K562 (cell line): Measurements from ENCODE around the gene MBOAT2. TPM values are rescaled to one million over a fixed set of nuclear protein-coding genes. Genes with fewer than 3 reads are reported as not detected.

Experiments
- ATAC-seq: fragments of 200-7000 bp; cut with Tn5 transposase; 3 replicates; pipeline ENCODE4 v1.9.1; 2020; ENCODE audit warnings: moderate library complexity
- BruUV-seq: library from RNA; stranded (reverse); fragments of 400-500 nt; replicated peaks from 2 replicates; lab custom pipeline; 2021; lab: Mats Ljungman, UMichigan
- CTCF ChIA-PET: fragments of 300-600 bp; formaldehyde crosslinking; extraction: SDS; loops from one replicate; lab custom pipeline; 2021; ENCODE audit warnings: low intra/inter-chr PET ratio; lab: Yijun Ruan, JAX
- POLR2A ChIA-PET: fragments of 300-600, 350-650 bp; sonication (Branson Sonifier 250); formaldehyde crosslinking; extraction: SDS; loops from one replicate; lab custom pipeline; 2021; ENCODE audit warnings: antibody characterized with exemption, inconsistent platforms; lab: Yijun Ruan, JAX
- DNase-seq, 4 experiments: peaks; one replicate each; pipeline versions ENCODE4 v3.0.0 to v3.0.0-alpha.2; 2011 to 2018; ENCODE audit warnings: low spot score in 3 of 4, mixed read lengths in 3 of 4; ENCODE audit errors: extremely low read depth in 1 of 4
- FAIRE-seq: peaks from 2 replicates; lab custom pipeline; 2011; peaks lifted over from hg19 to GRCh38; lab: Jason Lieb, UNC
- H2AFZ ChIP-seq: 2 replicates; pipeline ENCODE4 v1.6.0; 2011; ENCODE audit warnings: low read depth, low read length, control low read depth, inconsistent platforms
- H3K27ac ChIP-seq: fragments of 200-600 bp; 3 replicates; pipeline ENCODE4 v1.8.0; 2011; ENCODE audit warnings: low read depth, mild to moderate bottlenecking, control low read depth, inconsistent platforms, low read length, moderate library complexity, mixed read lengths; ENCODE audit errors: extremely low read depth
- H3K27me3 ChIP-seq, 2 experiments: fragments of 300-600 bp in 1 of 2; 2 replicates in 1 of 2; 3 replicates in 1 of 2; pipeline versions ENCODE4 v1.6.0 to v1.8.0; 2011; ENCODE audit warnings: inconsistent platforms in 2 of 2, low read length in 2 of 2, mild to moderate bottlenecking in 1 of 2, mixed read lengths in 1 of 2, moderate library complexity in 1 of 2; ENCODE audit not compliant: control insufficient read depth in 2 of 2, insufficient read depth in 2 of 2
- H3K36me3 ChIP-seq: fragments of 300-600 bp; 3 replicates; pipeline ENCODE4 v1.8.0; 2011; ENCODE audit warnings: mild to moderate bottlenecking, low read length, inconsistent platforms; ENCODE audit not compliant: control insufficient read depth, insufficient read depth
- H3K4me1 ChIP-seq, 2 experiments: fragments of 200-600 bp in 1 of 2; replicated peaks in 1 of 2; 2 replicates in 1 of 2; 3 replicates in 1 of 2; pipeline versions ENCODE4 v1.5.1 to v1.8.0; 2011; ENCODE audit warnings: inconsistent platforms in 2 of 2, low read length in 2 of 2, mild to moderate bottlenecking in 1 of 2, mixed read lengths in 1 of 2, moderate library complexity in 1 of 2; ENCODE audit not compliant: control insufficient read depth in 2 of 2, insufficient read depth in 2 of 2
- H3K4me2 ChIP-seq: 2 replicates; pipeline ENCODE4 v1.6.1; 2011; ENCODE audit warnings: low read length, control low read depth, inconsistent platforms, mixed read lengths; ENCODE audit not compliant: insufficient read depth
- H3K4me3 ChIP-seq: fragments of 200-600 bp; sonication (generic), shearing (Covaris generic); 2 replicates; pipeline ENCODE4 v1.5.1; 2016; ENCODE audit warnings: control low read depth, inconsistent platforms
- H3K79me2 ChIP-seq: fragments of 200-600 bp; 3 replicates; pipeline ENCODE4 v1.8.0; 2011; ENCODE audit warnings: low read length, inconsistent platforms; ENCODE audit not compliant: control insufficient read depth, insufficient read depth
- H3K9ac ChIP-seq, 2 experiments: 2 replicates each; pipeline versions ENCODE4 v1.6.0 to v1.6.1; 2011; ENCODE audit warnings: low read depth in 2 of 2, low read length in 2 of 2, control low read depth in 1 of 2, inconsistent platforms in 1 of 2, mild to moderate bottlenecking in 1 of 2, mixed read lengths in 1 of 2; ENCODE audit not compliant: insufficient read depth in 1 of 2
- H3K9me1 ChIP-seq: one replicate; pipeline ENCODE4 v1.6.0; 2011; ENCODE audit warnings: inconsistent platforms, mild to moderate bottlenecking, low read length, moderate library complexity; ENCODE audit not compliant: control insufficient read depth, insufficient read depth
- H3K9me3 ChIP-seq: replicated peaks from 2 replicates; pipeline ENCODE4 v1.5.1; 2011; ENCODE audit warnings: low read depth, low read length, inconsistent platforms; ENCODE audit not compliant: control insufficient read depth, insufficient read depth
- H4K20me1 ChIP-seq: replicated peaks from 2 replicates; pipeline ENCODE4 v1.6.1; 2011; ENCODE audit warnings: low read length, inconsistent platforms, mixed read lengths; ENCODE audit not compliant: control insufficient read depth, insufficient read depth
- WGBS: fragments of 100-300 bp; shearing (Covaris generic); methylation state at CpG from one replicate; pipeline ENCODE4 v1.1.6; 2016; ENCODE audit warnings: low coverage, mixed read lengths; ENCODE audit not compliant: insufficient coverage; ENCODE audit errors: missing lambda C conversion rate; 5-methylcytosine and 5-hydroxymethylcytosine counted together
- in situ Hi-C: fragments of 300-500 bp; cut with MboI; formaldehyde crosslinking; loops from 4 replicates; pipeline ENCODE4 v1.15.0; 2018; ENCODE audit warnings: inconsistent platforms, mixed read lengths
- intact Hi-C: fragments of 100-400 bp; cut with micrococcal nuclease; formaldehyde crosslinking; loops from 2 replicates; pipeline ENCODE4 v1.14.2; 2022
- polyA plus RNA-seq, 8 experiments: library from polyadenylated mRNA; depleted of rRNA in 4 of 8; stranded (reverse) in 5 of 8; unstranded in 3 of 8; fragments of >200 nt; fragmentation: Nextera tagmentation in 2 of 8; fragmentation: Illumina TruSeq in 1 of 8; extraction: Ambion mirVana in 2 of 8; extraction: Trizol in 1 of 8; gene quantifications; 2 replicates each; pipeline versions ENCODE4 v1.2.1 to v1.2.3, GENCODE V29; 2011 to 2014; ENCODE audit warnings: inconsistent platforms in 1 of 8, missing spikeins in 1 of 8
- total RNA-seq, 7 experiments: library from RNA; depleted of rRNA in 6 of 7; stranded (reverse); fragments of >200 nt in 6 of 7; fragmentation: Illumina TruSeq in 2 of 7; extraction: Trizol in 2 of 7; gene quantifications; 2 replicates each; pipeline versions ENCODE4 v1.2.1 to v1.2.3, GENCODE V29; 2011 to 2021; ENCODE audit warnings: low replicate concordance in 1 of 7
- TF ChIP-seq, protein P1 (sequence below), 2 experiments: fragments of 450-650 bp in 1 of 2; sonication (generic) in 1 of 2; formaldehyde crosslinking in 1 of 2; IDR thresholded peaks; 2 replicates each; pipeline versions ENCODE4 v1.7.1 to v1.9.0; 2016 to 2022; ENCODE audit warnings: inconsistent platforms in 1 of 2, mild to moderate bottlenecking in 1 of 2, missing genetic modification reagents in 1 of 2
- TF ChIP-seq, protein P2 (sequence below): fragments of 450-650 bp; IDR thresholded peaks from 2 replicates; pipeline ENCODE4 v1.6.1; 2016; ENCODE audit warnings: borderline replicate concordance

Gene MBOAT2
- total and polyA plus RNA-seq, 9 of the 15 experiments (the other 6 are each of a cell fraction or from before 2014, with no cell fraction given): 8.4 to 122 (median 27.6) TPM

DNA sequence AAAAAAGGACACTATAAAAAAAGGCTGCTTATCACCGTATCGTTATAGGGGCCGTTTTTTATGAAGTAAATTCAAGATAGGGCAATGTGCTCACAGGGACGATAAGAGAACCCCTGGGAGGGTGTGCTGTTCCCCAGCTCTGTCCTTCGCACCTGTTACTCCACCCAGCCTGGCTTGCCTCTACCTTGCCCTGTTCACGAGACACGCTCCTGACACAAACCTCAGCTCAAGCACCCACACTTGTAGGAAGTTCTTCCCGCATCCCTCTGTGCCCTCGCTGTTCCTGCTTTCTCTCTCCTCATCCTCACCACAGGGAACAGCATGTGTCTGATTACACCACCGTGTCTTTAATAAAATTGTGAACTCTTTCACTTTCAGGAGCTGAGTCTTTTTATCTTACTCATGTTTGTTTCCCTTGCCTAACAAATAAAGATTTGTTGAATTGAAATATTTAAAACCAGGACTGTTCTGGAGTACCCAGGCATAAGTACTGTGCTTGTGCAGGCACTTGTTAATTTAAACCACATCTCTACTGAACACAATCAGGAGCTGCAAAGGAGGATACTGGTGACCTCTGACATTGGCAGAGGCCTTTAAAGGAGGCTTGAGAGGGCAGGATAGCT lies 140.0 kb downstream of the MBOAT2 start:
- H4K20me1 ChIP-seq: no peaks in the 10 kb centered on the region
- in situ Hi-C loops (no loop called here), intact Hi-C loops (no loop called here)
- no peak for DNase-seq
- TF ChIP-seq, protein P1, sequence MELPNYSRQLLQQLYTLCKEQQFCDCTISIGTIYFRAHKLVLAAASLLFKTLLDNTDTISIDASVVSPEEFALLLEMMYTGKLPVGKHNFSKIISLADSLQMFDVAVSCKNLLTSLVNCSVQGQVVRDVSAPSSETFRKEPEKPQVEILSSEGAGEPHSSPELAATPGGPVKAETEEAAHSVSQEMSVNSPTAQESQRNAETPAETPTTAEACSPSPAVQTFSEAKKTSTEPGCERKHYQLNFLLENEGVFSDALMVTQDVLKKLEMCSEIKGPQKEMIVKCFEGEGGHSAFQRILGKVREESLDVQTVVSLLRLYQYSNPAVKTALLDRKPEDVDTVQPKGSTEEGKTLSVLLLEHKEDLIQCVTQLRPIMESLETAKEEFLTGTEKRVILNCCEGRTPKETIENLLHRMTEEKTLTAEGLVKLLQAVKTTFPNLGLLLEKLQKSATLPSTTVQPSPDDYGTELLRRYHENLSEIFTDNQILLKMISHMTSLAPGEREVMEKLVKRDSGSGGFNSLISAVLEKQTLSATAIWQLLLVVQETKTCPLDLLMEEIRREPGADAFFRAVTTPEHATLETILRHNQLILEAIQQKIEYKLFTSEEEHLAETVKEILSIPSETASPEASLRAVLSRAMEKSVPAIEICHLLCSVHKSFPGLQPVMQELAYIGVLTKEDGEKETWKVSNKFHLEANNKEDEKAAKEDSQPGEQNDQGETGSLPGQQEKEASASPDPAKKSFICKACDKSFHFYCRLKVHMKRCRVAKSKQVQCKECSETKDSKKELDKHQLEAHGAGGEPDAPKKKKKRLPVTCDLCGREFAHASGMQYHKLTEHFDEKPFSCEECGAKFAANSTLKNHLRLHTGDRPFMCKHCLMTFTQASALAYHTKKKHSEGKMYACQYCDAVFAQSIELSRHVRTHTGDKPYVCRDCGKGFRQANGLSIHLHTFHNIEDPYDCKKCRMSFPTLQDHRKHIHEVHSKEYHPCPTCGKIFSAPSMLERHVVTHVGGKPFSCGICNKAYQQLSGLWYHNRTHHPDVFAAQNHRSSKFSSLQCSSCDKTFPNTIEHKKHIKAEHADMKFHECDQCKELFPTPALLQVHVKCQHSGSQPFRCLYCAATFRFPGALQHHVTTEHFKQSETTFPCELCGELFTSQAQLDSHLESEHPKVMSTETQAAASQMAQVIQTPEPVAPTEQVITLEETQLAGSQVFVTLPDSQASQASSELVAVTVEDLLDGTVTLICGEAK (IDR thresholded peaks at IDR 0.05): peak; percentile 79
- TF ChIP-seq, protein P1 (CRISPR knock-in tag; IDR thresholded peaks at IDR 0.05): peak; percentile 32; the same call in 1 of the 2 replicates
- TF ChIP-seq, protein P2, sequence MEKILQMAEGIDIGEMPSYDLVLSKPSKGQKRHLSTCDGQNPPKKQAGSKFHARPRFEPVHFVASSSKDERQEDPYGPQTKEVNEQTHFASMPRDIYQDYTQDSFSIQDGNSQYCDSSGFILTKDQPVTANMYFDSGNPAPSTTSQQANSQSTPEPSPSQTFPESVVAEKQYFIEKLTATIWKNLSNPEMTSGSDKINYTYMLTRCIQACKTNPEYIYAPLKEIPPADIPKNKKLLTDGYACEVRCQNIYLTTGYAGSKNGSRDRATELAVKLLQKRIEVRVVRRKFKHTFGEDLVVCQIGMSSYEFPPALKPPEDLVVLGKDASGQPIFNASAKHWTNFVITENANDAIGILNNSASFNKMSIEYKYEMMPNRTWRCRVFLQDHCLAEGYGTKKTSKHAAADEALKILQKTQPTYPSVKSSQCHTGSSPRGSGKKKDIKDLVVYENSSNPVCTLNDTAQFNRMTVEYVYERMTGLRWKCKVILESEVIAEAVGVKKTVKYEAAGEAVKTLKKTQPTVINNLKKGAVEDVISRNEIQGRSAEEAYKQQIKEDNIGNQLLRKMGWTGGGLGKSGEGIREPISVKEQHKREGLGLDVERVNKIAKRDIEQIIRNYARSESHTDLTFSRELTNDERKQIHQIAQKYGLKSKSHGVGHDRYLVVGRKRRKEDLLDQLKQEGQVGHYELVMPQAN: no peak
- H3K4me2 ChIP-seq: no peak overlapping the region
- no peaks in the 10 kb centered on the region for H3K27me3 ChIP-seq
- ChIA-PET POLR2A (interaction anchor here (0.7 to 1.7 kb wide), 5 partner anchors 12 to 693 kb away, joined by 3 to 8 read pairs (median 4); no protein-coding TSS in a partner anchor), CTCF (interaction anchor here (0.6 kb wide), 1 partner anchor 676 kb away, joined by 3 read pairs; no protein-coding TSS in a partner anchor)
- H3K9ac ChIP-seq: no peak overlapping the region
- ATAC-seq: no peak
- BruUV-seq: no TSS peak
- no peaks in the 10 kb centered on the region for H3K9me1 ChIP-seq
- H3K4me1 ChIP-seq: no peaks in the 10 kb centered on the region; a peak in 1 of 5 replicates
- no peak overlapping the region for H2AFZ ChIP-seq
- H3K36me3 ChIP-seq: peaks cover 44% of the 10 kb centered on the region; the same call in 2 of the 3 replicates
- no peaks in the 10 kb centered on the region for H3K79me2 ChIP-seq
- 80% methylated on average over 10 of the region's 10 CpGs for WGBS
- H3K9me3 ChIP-seq: no peaks in the 10 kb centered on the region
- FAIRE-seq: no peak
- no peak overlapping the region for H3K4me3 ChIP-seq
- no peak overlapping the region for H3K27ac ChIP-seq
